ENCODE data around the gene PDE6B.
"Not testable (repeated sequence)": the region's sequence is repeated elsewhere in the genome, so short reads cannot be mapped to it uniquely, and the experiment has no call there.

Gene PDE6B

DNA sequence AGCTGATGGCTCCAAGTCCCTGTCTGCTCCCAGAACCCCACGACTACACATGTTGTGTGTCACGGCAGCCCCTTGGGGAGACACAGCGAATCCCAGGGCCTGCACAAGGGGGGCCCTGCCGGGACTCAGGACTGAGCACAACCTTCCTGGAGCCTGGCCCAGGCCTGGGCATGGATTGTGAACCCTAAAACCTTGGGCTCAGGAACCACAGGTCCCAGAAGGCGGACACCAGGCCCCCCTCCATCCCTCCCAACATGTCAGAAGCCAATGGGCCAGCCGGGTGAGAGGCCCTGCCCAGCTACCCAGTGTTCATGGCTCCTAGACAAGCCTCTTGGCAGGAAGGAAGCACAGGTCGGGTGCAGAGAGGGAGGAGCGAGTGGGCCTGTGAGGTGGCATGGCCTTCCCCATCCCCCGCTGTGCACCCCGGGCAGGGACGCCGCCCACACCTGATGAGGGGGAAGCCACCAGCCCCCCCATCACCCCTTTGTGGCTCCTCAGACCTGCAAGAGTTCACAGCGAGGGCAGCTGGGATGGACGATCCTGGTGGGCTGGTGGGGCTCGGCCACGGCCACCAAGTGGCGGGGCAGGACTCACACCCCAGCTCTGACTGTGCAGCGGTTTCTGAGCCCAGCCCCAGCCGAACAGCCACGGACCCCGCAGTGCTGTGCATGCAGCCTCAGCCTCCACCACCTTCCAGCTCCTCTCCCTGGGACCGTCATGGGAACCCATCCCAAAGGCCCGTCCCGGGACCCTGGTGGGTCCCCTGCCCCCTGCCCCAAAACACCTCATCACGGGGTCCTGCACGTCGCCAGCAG is 3.7 kb downstream of the PDE6B start:
- peaks cover 4% of the 10 kb centered on the region for H3K27me3 ChIP-seq (ENCODE audit: control insufficient read depth, insufficient read depth, low read length)
- H3K9ac ChIP-seq (ENCODE audit: low read length), result no peak overlapping the region
- no peaks in the 10 kb centered on the region for H3K4me1 ChIP-seq (ENCODE audit: control insufficient read depth, insufficient read depth, low read length)
- no peaks in the 10 kb centered on the region for H3K36me3 ChIP-seq (ENCODE audit: control insufficient read depth, insufficient read depth, low read length)
- no peaks in the 10 kb centered on the region for H3K9me3 ChIP-seq (ENCODE audit: control insufficient read depth, low read length)
- H3K4me3 ChIP-seq (ENCODE audit: low read length), result no peak overlapping the region

DNA sequence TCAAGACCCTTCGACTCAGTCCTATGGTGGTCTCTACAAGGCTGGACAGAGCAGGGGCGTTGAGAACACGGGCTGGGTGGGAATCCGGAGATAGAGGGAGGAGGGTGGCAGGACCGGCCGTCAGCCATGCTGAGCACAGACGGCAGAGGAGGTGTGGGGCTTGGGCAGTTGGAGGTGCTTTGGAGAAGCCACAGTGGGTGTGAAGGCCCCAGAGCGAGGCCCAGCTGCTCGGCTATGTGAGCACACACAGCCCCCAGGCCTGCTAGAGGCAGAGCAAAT is 4.2 kb downstream of the PDE6B start:
- Histone ChIP-seq H3K4me1 (ENCODE audit: control insufficient read depth, insufficient read depth, low read length) (no peaks in the 10 kb centered on the region), H3K27me3 (ENCODE audit: control insufficient read depth, insufficient read depth, low read length) (peaks cover 4% of the 10 kb centered on the region), H3K36me3 (ENCODE audit: control insufficient read depth, insufficient read depth, low read length) (no peaks in the 10 kb centered on the region), H3K9me3 (ENCODE audit: control insufficient read depth, low read length) (no peaks in the 10 kb centered on the region), H3K9ac (ENCODE audit: low read length) (no peak overlapping the region), H3K4me3 (ENCODE audit: low read length) (no peak overlapping the region)

DNA sequence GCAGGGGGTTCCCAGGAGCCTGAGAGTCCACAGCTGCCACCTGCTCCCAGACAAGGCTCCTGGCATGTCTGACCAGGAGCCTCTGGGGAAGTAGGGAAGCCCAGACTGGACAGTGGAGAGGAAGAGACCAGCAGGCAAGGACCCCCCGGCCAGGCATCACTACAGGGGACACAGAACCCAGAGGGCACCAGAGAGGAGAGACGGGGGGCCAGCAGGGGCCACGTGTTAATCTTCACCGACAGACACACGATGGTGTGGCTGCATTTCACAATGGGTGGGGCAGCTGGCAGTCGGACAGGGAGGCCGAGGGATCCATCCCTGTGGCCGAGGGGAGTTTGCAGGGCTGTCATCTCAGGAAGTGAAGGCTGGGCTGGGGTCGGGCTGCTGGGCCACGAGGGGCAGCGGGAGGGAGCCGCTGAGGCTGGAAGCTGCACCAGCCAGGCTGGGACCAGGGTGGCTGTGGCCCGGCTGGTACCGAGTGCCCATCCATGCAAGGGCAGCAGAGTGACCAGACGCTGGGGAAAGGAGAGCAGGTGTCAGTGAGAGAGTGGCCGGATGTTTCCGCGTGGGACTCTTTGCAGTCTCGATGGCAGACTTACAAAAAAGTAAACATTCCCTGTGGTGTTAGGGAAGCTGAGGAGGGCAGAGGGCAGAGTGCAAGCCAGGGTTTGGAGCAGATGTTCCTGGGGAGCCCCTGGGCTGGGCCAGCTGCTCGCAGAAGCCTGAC is 4.7 kb downstream of the PDE6B start:
- no peaks in the 10 kb centered on the region for H3K36me3 ChIP-seq (ENCODE audit: control insufficient read depth, insufficient read depth, low read length)
- H3K9me3 ChIP-seq (ENCODE audit: control insufficient read depth, low read length), result no peaks in the 10 kb centered on the region
- no peaks in the 10 kb centered on the region for H3K4me1 ChIP-seq (ENCODE audit: control insufficient read depth, insufficient read depth, low read length)
- H3K9ac ChIP-seq (ENCODE audit: low read length), result no peak overlapping the region
- H3K27me3 ChIP-seq (ENCODE audit: control insufficient read depth, insufficient read depth, low read length), result peaks cover 4% of the 10 kb centered on the region
- H3K4me3 ChIP-seq (ENCODE audit: low read length), result no peak overlapping the region

DNA sequence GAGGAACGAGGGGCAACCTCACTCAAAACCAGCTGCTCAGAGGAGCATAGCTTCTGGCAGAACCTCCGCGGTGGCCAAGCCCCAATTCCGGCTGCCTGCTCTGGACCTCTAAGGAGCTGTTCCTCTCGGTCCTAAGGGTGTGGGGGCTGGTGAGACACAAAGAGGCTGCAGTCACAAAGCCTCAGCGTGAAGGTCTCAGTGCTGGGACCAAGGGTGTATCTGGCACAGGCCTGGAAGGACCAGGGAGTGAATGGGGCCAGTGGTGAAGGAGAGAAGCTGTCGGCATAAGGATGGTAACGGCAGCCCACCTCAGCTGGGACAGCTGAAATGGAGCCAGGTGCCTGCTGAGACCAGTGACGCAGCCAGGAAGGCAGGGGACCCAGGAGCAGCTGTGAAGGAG is 5.3 kb downstream of the PDE6B start:
- Histone ChIP-seq H3K4me3 (ENCODE audit: low read length) (no peak overlapping the region), H3K27me3 (ENCODE audit: control insufficient read depth, insufficient read depth, low read length) (peaks cover 4% of the 10 kb centered on the region)

DNA sequence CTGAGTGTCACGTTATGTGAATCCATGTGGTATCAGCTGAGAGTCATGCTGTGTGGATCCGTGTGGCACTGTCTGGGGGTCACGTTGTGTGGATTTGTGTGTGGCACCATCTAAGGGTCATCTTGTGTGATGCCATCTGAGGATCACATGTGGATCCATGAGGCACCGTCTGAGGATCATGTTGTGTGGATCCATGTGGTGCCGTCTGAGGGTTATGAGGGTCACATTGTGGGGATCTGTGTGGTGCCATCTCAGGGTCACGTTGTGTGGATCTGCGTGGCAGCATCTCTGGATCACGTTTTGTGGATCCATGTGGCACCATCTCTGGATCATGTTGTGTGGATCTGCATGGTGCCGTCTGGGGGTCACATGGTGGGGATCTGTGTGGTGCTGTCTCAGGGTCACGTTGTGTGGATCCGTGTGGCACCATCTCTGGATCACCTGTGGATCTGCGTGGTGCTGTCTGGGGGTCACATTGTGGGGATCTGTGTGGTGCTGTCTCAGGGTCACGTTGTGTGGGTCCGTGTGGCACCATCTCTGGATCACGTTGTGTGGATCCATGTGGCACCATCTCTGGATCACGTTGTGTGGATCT is 6.9 kb downstream of the PDE6B start:
- Histone ChIP-seq H3K4me1 (ENCODE audit: control insufficient read depth, insufficient read depth, low read length) (no peaks in the 10 kb centered on the region), H3K9me3 (ENCODE audit: control insufficient read depth, low read length) (no peaks in the 10 kb centered on the region), H3K4me3 (ENCODE audit: low read length) (no peak overlapping the region), H3K36me3 (ENCODE audit: control insufficient read depth, insufficient read depth, low read length) (no peaks in the 10 kb centered on the region), H3K9ac (ENCODE audit: low read length) (no peak overlapping the region), H3K27me3 (ENCODE audit: control insufficient read depth, insufficient read depth, low read length) (peaks cover 4% of the 10 kb centered on the region)

More for the DNA sequence above, 5.3 kb downstream of the PDE6B start:
- H3K4me1 ChIP-seq (ENCODE audit: control insufficient read depth, insufficient read depth, low read length), result no peaks in the 10 kb centered on the region
- no peaks in the 10 kb centered on the region for H3K36me3 ChIP-seq (ENCODE audit: control insufficient read depth, insufficient read depth, low read length)
- no peak overlapping the region for H3K9ac ChIP-seq (ENCODE audit: low read length)
- no peaks in the 10 kb centered on the region for H3K9me3 ChIP-seq (ENCODE audit: control insufficient read depth, low read length)

DNA sequence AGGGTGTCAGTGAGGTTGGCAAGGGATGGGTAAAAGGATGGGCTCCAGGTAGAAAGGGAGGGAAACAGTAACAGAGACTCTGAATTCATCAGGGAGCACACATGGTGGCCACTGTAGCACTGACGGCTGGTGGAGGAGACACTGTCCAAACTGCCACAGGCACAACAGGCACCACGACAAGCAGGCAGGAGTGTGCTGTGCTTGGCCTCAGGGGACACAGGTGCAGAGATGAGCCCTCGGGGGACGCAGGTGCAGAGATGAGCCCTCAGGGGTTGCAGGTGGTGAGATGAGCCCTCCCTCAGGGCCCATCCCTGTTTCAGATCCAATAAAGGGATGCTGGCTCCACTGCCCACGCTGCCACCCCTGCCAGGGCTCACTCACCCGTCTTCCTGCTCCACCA is 7.6 kb downstream of the PDE6B start:
- Histone ChIP-seq H3K4me1 (ENCODE audit: control insufficient read depth, insufficient read depth, low read length) (no peaks in the 10 kb centered on the region), H3K9ac (ENCODE audit: low read length) (no peak overlapping the region), H3K36me3 (ENCODE audit: control insufficient read depth, insufficient read depth, low read length) (no peaks in the 10 kb centered on the region), H3K27me3 (ENCODE audit: control insufficient read depth, insufficient read depth, low read length) (peaks cover 6% of the 10 kb centered on the region), H3K9me3 (ENCODE audit: control insufficient read depth, low read length) (no peaks in the 10 kb centered on the region), H3K4me3 (ENCODE audit: low read length) (no peak overlapping the region)

DNA sequence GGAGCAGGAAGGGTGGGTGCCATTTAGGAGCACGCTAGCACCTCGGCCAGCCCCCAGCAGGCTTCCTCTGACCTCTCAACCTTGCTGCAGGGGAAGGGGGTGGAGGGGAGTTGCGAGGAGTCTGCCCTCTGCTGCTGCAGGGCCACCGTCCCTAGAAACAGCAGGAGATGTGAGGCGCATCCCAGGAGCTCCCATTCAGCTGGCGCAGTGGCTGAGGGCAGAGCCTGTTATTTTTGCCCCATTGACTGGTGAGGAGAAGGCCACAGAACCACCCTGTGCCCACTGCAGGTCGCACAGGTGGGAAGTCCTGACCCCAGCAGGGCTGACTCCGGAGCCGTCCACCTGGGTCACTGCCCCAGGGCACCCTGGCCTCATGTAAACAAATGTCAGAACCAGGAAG is 8.0 kb downstream of the PDE6B start:
- H3K4me3 ChIP-seq (ENCODE audit: low read length), result no peak overlapping the region
- no peaks in the 10 kb centered on the region for H3K36me3 ChIP-seq (ENCODE audit: control insufficient read depth, insufficient read depth, low read length)
- peaks cover 7% of the 10 kb centered on the region for H3K27me3 ChIP-seq (ENCODE audit: control insufficient read depth, insufficient read depth, low read length)

DNA sequence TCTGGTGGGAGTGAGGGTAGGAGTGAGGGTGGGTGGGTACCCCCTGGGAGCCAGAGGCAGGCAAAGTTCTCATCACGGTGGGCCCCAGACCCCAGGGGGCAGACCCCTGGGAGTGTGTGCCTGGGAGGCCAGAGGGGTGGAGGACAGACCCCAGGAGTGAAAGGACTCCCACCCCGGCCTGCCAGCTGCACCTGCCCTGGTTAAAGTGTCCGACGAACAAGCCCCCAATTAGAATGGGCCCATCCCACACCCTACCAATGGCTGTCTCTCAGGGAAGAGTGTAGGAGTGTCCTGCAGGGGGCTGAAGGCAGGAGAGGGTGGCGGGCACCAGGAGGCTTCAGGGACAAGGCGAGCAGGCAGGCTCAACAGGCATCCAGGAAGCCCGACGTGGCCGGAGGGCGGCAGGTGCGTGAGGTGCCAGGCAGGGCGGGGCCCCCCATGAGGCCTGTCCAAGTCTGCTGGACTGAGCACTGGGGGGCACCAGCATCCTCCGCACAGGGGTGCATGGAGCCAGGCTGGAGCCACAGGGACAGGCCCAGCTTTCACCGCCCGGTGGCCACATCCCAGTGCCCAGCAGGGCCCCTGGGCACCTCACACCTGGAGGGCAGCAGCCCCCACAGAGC is 8.7 kb downstream of the PDE6B start:
- H3K9me3 ChIP-seq (ENCODE audit: control insufficient read depth, low read length), result no peaks in the 10 kb centered on the region
- no peaks in the 10 kb centered on the region for H3K4me1 ChIP-seq (ENCODE audit: control insufficient read depth, insufficient read depth, low read length)
- peaks cover 6% of the 10 kb centered on the region for H3K27me3 ChIP-seq (ENCODE audit: control insufficient read depth, insufficient read depth, low read length)
- no peak overlapping the region for H3K9ac ChIP-seq (ENCODE audit: low read length)
- H3K4me3 ChIP-seq (ENCODE audit: low read length), result no peak overlapping the region
- no peaks in the 10 kb centered on the region for H3K36me3 ChIP-seq (ENCODE audit: control insufficient read depth, insufficient read depth, low read length)

More for the DNA sequence above, 8.0 kb downstream of the PDE6B start:
- H3K4me1 ChIP-seq (ENCODE audit: control insufficient read depth, insufficient read depth, low read length), result no peaks in the 10 kb centered on the region
- H3K9ac ChIP-seq (ENCODE audit: low read length), result no peak overlapping the region
- H3K9me3 ChIP-seq (ENCODE audit: control insufficient read depth, low read length), result no peaks in the 10 kb centered on the region

DNA sequence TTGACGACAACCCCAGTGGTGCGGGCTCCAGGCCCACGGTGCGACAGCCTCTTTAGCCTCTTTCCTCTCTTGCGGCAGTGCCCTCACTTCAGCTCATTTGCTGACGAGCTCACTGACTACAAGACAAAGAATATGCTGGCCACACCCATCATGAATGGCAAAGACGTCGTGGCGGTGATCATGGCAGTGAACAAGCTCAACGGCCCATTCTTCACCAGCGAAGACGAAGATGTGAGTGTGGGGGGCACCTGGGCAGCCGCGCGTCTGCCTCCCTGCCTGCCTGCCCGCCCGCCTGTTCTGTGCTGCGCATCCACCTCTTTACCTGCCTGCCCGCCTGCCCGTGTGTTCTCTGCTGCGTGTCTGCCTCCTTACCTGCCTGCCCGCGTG is 9.2 kb downstream of the PDE6B start:
- Histone ChIP-seq H3K4me1 (ENCODE audit: control insufficient read depth, insufficient read depth, low read length) (no peaks in the 10 kb centered on the region), H3K27me3 (ENCODE audit: control insufficient read depth, insufficient read depth, low read length) (peaks cover 6% of the 10 kb centered on the region), H3K9ac (ENCODE audit: low read length) (no peak overlapping the region), H3K36me3 (ENCODE audit: control insufficient read depth, insufficient read depth, low read length) (no peaks in the 10 kb centered on the region), H3K4me3 (ENCODE audit: low read length) (no peak overlapping the region), H3K9me3 (ENCODE audit: control insufficient read depth, low read length) (no peaks in the 10 kb centered on the region)

DNA sequence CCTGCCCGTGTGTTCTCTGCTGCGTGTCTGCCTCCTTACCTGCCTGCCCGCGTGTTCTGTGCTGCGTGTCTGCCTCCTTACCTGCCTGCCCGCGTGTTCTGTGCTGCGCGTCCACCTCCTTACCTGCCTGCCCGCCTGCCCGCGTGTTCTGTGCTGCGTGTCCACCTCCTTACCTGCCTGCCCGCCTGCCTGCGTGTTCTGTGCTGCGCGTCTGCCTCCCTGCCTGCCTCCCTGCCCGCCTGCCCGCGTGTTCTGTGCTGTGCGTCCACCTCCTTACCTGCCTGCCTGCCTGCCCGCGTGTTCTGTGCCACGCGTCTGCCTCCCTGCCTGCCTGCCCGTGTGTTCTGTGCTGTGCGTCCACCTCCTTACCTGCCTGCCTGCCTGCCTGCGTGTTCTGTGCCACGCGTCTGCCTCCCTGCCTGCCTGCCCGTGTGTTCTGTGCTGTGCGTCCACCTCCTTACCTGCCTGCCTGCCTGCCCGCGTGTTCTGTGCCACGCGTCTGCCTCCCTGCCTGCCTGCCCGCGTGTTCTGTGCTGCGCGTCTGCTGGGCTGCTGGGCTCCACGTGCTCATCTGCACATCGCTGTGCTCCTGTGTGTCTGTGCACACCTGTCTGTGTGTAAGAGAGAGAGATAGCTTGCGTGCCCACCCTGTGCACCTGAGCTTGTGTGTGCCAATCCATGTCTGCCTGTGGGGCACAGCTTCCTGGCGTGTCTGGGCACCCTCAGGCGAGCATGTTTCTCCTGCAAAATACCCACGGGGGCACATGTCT is 9.9 kb downstream of the PDE6B start:
- not testable (repeated sequence) for H3K27me3 ChIP-seq (ENCODE audit: control insufficient read depth, insufficient read depth, low read length); H3K4me3 ChIP-seq (ENCODE audit: low read length)

DNA sequence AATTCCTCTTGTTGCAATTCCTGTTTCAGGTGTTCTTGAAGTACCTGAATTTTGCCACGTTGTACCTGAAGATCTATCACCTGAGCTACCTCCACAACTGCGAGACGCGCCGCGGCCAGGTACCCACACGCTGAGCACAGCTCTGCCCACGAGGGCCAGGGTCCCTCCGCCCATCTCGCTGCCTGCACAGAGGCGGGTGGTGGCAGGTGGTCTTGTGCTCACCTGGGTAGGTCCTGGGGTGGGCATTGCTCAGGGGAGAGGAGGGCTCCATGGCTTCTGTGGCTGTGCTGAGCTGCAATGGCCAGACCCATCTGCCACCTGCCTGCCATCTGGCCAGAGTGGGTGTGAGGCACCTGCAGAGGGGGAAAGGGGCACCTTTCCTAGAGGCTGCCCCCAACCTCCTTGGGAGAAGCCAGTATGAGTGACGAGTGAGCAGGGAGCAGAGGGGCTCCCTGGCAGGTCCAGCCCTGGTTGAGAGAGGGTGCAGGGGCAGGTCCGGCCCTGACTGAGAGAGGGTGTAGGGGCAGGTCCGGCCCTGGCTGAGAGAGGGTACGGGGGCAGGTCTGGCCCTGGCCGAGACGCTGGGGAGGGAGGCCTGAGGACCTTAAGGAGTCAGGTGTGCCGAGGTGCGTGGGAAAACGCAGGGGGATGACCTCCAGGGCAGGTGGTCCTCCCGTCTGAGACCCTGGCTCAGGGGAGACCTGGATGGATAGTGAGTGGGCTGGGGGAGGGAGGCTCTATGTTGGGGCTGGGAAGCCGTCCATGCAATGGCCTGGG is 10.7 kb downstream of the PDE6B start:
- no peaks in the 10 kb centered on the region for H3K9me3 ChIP-seq (ENCODE audit: control insufficient read depth, low read length)
- no peak overlapping the region for H3K9ac ChIP-seq (ENCODE audit: low read length)
- no peaks in the 10 kb centered on the region for H3K4me1 ChIP-seq (ENCODE audit: control insufficient read depth, insufficient read depth, low read length)
- H3K27me3 ChIP-seq (ENCODE audit: control insufficient read depth, insufficient read depth, low read length), result peaks cover 6% of the 10 kb centered on the region
- no peak overlapping the region for H3K4me3 ChIP-seq (ENCODE audit: low read length)
- no peaks in the 10 kb centered on the region for H3K36me3 ChIP-seq (ENCODE audit: control insufficient read depth, insufficient read depth, low read length)

More for the DNA sequence above, 9.9 kb downstream of the PDE6B start:
- H3K9me3 ChIP-seq (ENCODE audit: control insufficient read depth, low read length); H3K36me3 ChIP-seq (ENCODE audit: control insufficient read depth, insufficient read depth, low read length); H3K4me1 ChIP-seq (ENCODE audit: control insufficient read depth, insufficient read depth, low read length); H3K9ac ChIP-seq (ENCODE audit: low read length): not testable (repeated sequence)
